Left ventricle myocardium inferior (tissue), 1 donor: ENCODE measurements around the gene SLC25A44. TPM values are rescaled to one million over a fixed set of nuclear protein-coding genes. Genes with fewer than 3 reads are reported as not detected.

Experiments used
- DNase-seq: peaks from one replicate; pipeline ENCODE4 v3.0.0-alpha.2; 2020
- H3K27ac ChIP-seq: fragments of 200-600 bp; replicated peaks from 2 replicates; pipeline ENCODE4 v1.8.0; 2021
- H3K27me3 ChIP-seq: fragments of 200-600 bp; 2 replicates; pipeline ENCODE4 v1.8.0; 2021; ENCODE audit warnings: low read depth
- H3K36me3 ChIP-seq: fragments of 200-600 bp; 2 replicates; pipeline ENCODE4 v1.8.0; 2021
- H3K4me1 ChIP-seq: fragments of 200-600 bp; 2 replicates; pipeline ENCODE4 v1.8.0; 2021
- H3K4me3 ChIP-seq: fragments of 200-600 bp; 2 replicates; pipeline ENCODE4 v1.8.0; 2021; ENCODE audit warnings: mild to moderate bottlenecking, moderate library complexity
- H3K9me3 ChIP-seq: fragments of 200-600 bp; replicated peaks from 2 replicates; pipeline ENCODE4 v1.8.0; 2021
- CTCF ChIP-seq: fragments of 200-600 bp; IDR thresholded peaks from 2 replicates; pipeline ENCODE4 v1.8.0; 2021; ENCODE audit warnings: antibody characterized with exemption, mild to moderate bottlenecking, borderline replicate concordance
- intact Hi-C: fragments of 100-400 bp; cut with micrococcal nuclease; formaldehyde crosslinking; loops from one replicate; pipeline ENCODE4 v1.11.0; 2022
- total RNA-seq: library from RNA; stranded (reverse); fragmentation: NEBNext Ultra II Directional; extraction: Animal tissue kit (Norgen Biotek cat#: 25700); gene quantifications from one replicate; pipeline ENCODE4 v1.2.1, GENCODE V29; 2021
- donor health status: DM: no; HTN: yes; CAD: no; lungs with severe emphysema.

Gene SLC25A44
- total RNA-seq, 1 donor from 2014 or later, result 14.4 TPM

- Histone ChIP-seq H3K27me3 (no peaks in the 10 kb centered on the region), H3K36me3 (peaks cover 99% of the 10 kb centered on the region), H3K4me3 (no peak overlapping the region), H3K27ac (no peak overlapping the region), H3K9me3 (no peaks in the 10 kb centered on the region), H3K4me1 (no peaks in the 10 kb centered on the region)
- TF ChIP-seq CTCF, result no peak
- DNase-seq, result no peak
- intact Hi-C loops, result no loop called here
These were observed 65.0 kb downstream of the SLC25A44 start for GRCh38 chr1:156258859-156259258.

- no peak for DNase-seq
- intact Hi-C loops, result no loop called here
- Histone ChIP-seq H3K9me3 (no peaks in the 10 kb centered on the region), H3K27ac (no peak overlapping the region), H3K4me3 (no peak overlapping the region), H3K4me1 (no peaks in the 10 kb centered on the region), H3K36me3 (peaks cover 97% of the 10 kb centered on the region), H3K27me3 (no peaks in the 10 kb centered on the region)
- no peak for TF ChIP-seq CTCF
These were observed 65.9 kb downstream of the SLC25A44 start for GRCh38 chr1:156259805-156260204.

GRCh38 chr1:156260896-156261295 lies 67.0 kb downstream of the SLC25A44 start:
- no peak for TF ChIP-seq CTCF
- Histone ChIP-seq H3K4me1 (no peaks in the 10 kb centered on the region), H3K27me3 (no peaks in the 10 kb centered on the region), H3K27ac (no peak overlapping the region), H3K36me3 (peaks cover 97% of the 10 kb centered on the region), H3K9me3 (no peaks in the 10 kb centered on the region), H3K4me3 (no peak overlapping the region)
- DNase-seq, result no peak
- intact Hi-C loops, result no loop called here

Other genes with a start within 250 kb of the SLC25A44 start
- 69.3 TPM for gene ARHGEF2, start 215.6 kb upstream of the SLC25A44 start, total RNA-seq
- 77.6 TPM for gene SSR2, start 173.2 kb upstream of the SLC25A44 start, total RNA-seq
- 29.9 TPM for gene UBQLN4, start 140.3 kb upstream of the SLC25A44 start, total RNA-seq
- gene LAMTOR2, start 139.3 kb upstream of the SLC25A44 start, total RNA-seq, result 55.0 TPM
- gene RAB25, start 132.9 kb upstream of the SLC25A44 start, total RNA-seq, result not detected
- gene MEX3A, start 111.6 kb upstream of the SLC25A44 start, total RNA-seq, result 0.16 TPM
- gene LMNA, start 79.4 kb upstream of the SLC25A44 start, total RNA-seq, result 236 TPM
- gene SEMA4A, start 40.5 kb upstream of the SLC25A44 start, total RNA-seq, result 1.0 TPM
- gene PMF1, start 18.9 kb downstream of the SLC25A44 start, total RNA-seq, result 55.8 TPM
- 0.30 TPM for gene BGLAP, start 48.1 kb downstream of the SLC25A44 start, total RNA-seq
- 0.47 TPM for gene PAQR6, start 54.0 kb downstream of the SLC25A44 start, total RNA-seq
- 91.1 TPM for gene SMG5, start 88.7 kb downstream of the SLC25A44 start, total RNA-seq
- gene TMEM79, start 90.2 kb downstream of the SLC25A44 start, total RNA-seq, result 1.5 TPM
- gene GLMP, start 101.6 kb downstream of the SLC25A44 start, total RNA-seq, result 14.2 TPM
- gene VHLL, start 105.2 kb downstream of the SLC25A44 start, total RNA-seq, result not detected
- gene CCT3, start 144.2 kb downstream of the SLC25A44 start, total RNA-seq, result 123 TPM
- gene TSACC, start 144.4 kb downstream of the SLC25A44 start, total RNA-seq, result 0.58 TPM
- gene RHBG, start 175.1 kb downstream of the SLC25A44 start, total RNA-seq, result not detected